ENCODE measurements around the gene STX1A. TPM values are rescaled to one million over a fixed set of nuclear protein-coding genes. Genes with fewer than 3 reads are reported as not detected.

The STX1A gene
- total RNA-seq, 4 donors from 2014 or later = 2.9 to 9.2 (median 4.6) TPM

DNA sequence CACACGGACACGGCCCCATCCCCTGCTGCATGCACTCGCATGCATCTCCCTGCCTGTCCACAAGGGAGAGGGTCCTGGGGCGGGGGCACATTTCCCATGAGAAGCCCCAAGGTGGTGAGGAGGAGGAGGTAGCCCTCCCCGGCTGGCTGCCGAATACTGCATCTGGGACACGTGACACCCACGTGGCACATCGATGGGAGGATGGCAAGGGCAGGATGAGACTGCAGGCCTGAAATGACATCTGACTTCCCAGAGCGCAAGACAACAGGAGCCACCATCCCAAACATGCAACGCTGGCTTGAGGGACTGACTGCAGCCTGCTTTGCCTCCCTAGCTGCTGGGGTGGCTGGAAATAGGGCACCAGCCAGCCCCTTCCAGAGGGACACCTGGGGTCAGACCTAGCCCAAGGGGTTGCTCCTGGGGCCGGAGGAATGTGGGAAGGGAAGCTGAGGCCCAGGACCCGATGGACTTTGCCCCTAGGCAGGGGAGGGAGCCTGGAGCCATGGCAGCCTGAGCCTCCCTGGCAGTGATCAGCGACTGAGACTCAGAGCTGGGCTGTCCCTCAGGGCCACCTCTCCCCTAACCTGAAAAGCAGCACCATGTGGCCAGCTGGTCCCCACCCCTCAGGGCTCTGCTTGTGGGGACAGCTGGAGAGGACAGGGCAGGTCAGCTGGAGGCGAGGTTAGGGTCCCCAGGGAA is 19.9 kb downstream of the STX1A start:
- TF ChIP-seq, protein P1, sequence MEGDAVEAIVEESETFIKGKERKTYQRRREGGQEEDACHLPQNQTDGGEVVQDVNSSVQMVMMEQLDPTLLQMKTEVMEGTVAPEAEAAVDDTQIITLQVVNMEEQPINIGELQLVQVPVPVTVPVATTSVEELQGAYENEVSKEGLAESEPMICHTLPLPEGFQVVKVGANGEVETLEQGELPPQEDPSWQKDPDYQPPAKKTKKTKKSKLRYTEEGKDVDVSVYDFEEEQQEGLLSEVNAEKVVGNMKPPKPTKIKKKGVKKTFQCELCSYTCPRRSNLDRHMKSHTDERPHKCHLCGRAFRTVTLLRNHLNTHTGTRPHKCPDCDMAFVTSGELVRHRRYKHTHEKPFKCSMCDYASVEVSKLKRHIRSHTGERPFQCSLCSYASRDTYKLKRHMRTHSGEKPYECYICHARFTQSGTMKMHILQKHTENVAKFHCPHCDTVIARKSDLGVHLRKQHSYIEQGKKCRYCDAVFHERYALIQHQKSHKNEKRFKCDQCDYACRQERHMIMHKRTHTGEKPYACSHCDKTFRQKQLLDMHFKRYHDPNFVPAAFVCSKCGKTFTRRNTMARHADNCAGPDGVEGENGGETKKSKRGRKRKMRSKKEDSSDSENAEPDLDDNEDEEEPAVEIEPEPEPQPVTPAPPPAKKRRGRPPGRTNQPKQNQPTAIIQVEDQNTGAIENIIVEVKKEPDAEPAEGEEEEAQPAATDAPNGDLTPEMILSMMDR (IDR thresholded peaks at IDR 0.05) = no peak
- no peak for TF ChIP-seq POLR2A (IDR thresholded peaks at IDR 0.05)
- H3K4me3 ChIP-seq (ENCODE audit: low read depth, poor library complexity, severe bottlenecking) = no peak overlapping the region
- intact Hi-C loops (cut with DNase I; ENCODE audit: low total_unique reads) = no loop called here
- DNase-seq (ENCODE audit: low spot score in 2 of 2) = no peak
- WGBS, 2 donors = 79 to 82% methylated on average over 8 to 13 of the region's 15 CpGs

DNA sequence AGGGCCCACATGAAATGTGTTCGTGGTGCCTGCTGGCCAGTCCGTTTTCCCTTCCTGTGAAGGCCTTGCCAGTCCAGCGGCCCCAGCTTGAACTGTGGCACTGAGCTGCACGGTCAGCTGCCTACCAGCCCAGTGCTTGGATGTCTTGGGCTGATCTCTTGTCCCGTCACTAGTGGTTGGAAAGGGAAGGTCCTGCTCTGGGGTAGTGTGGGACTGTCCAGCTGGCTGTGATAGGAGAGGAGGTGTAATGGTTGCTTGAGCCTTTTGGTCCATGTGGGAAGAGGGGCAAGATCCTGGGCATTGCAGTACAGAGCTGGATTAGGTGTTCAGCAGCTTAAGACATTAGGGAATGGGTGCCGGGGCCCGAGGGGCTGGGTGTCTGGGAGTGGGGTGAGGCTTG is 21.1 kb downstream of the STX1A start:
- TF ChIP-seq, protein P1 (IDR thresholded peaks at IDR 0.05) = no peak
- TF ChIP-seq POLR2A (IDR thresholded peaks at IDR 0.05) = no peak
- intact Hi-C loops (cut with DNase I; ENCODE audit: low total_unique reads) = no loop called here
- no peak overlapping the region for H3K4me3 ChIP-seq (ENCODE audit: low read depth, poor library complexity, severe bottlenecking)
- WGBS, 2 donors = 81 to 91% methylated on average over 7 of the region's 7 CpGs
- DNase-seq (ENCODE audit: low spot score in 2 of 2) = no peak

DNA sequence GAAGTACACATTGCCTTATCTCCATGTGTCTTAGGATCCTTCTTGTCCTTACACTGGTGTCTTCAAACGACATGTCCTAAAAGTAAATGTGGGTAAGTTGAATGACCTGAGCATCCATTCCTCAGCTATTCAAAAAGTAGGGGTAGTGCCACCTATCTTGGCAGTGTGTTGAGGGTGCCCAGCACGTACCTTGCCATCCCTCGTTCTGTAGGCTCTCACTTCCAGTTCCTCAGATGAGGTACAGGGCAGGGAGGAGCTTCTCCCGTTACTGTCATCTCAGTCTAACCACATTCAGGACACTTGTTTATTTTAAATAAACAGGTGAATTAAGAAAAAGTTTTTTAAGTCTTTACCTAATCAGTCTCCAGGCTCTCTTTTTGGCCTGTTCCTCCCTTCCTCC is 23.1 kb downstream of the STX1A start:
- TF ChIP-seq POLR2A (IDR thresholded peaks at IDR 0.05) = no peak
- TF ChIP-seq, protein P1 (IDR thresholded peaks at IDR 0.05) = no peak
- no peak for DNase-seq (ENCODE audit: low spot score in 2 of 2)
- H3K4me3 ChIP-seq (ENCODE audit: low read depth, poor library complexity, severe bottlenecking) = no peak overlapping the region
- WGBS, 2 donors = 85 to 90% methylated on average over 4 of the region's 4 CpGs
- intact Hi-C loops (cut with DNase I; ENCODE audit: low total_unique reads) = no loop called here

DNA sequence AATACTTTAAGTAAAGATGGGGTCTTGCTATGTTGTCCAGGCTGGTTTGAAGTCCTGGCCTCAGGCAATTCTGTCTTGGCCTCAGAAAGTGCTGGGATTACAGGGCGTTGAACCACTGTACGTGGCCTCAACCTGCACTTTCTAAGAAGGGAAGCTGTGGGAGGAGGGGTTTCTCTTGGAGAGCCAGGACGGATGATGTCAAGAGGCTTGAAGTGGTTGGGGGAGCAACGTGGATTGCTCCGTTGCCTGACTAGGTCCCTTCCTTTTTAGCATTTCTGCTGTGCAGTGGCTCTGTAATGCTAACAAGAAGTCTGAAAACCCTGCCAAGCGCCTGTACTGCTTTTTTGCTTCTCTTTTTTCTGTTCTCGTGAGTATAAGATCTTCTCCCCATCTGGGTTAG is 28.8 kb downstream of the STX1A start:
- intact Hi-C loops (cut with DNase I; ENCODE audit: low total_unique reads) = no loop called here
- WGBS, 2 donors = 84 to 87% methylated on average over 7 of the region's 7 CpGs
- TF ChIP-seq, protein P1 (IDR thresholded peaks at IDR 0.05) = no peak
- TF ChIP-seq POLR2A (IDR thresholded peaks at IDR 0.05) = no peak
- DNase-seq (ENCODE audit: low spot score in 2 of 2) = no peak
- no peak overlapping the region for H3K4me3 ChIP-seq (ENCODE audit: low read depth, poor library complexity, severe bottlenecking)

DNA sequence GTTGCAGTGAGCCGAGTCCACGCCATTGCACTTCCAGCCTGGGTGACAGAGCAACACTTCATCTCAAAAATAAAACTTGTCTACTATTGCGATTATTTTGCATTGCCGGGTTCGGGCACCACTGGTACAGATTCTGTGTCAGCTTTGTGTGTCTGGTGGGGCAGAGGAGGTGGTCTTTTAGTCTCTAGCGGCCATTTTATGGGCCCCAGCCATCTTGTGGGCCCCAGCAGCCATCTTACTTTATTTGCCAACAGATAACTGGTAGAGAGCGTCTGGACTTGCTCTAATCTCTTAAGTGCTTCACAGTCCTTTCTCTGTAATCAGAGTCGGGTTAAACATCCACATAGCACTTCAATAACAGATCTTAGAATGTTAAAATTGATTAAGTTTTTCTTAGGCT is 31.2 kb downstream of the STX1A start:
- TF ChIP-seq, protein P1 (IDR thresholded peaks at IDR 0.05) = no peak
- intact Hi-C loops (cut with DNase I; ENCODE audit: low total_unique reads) = no loop called here
- DNase-seq (ENCODE audit: low spot score in 2 of 2) = no peak
- H3K4me3 ChIP-seq (ENCODE audit: low read depth, poor library complexity, severe bottlenecking) = no peak overlapping the region
- WGBS, 2 donors = 95% methylated on average over 8 of the region's 8 CpGs

DNA sequence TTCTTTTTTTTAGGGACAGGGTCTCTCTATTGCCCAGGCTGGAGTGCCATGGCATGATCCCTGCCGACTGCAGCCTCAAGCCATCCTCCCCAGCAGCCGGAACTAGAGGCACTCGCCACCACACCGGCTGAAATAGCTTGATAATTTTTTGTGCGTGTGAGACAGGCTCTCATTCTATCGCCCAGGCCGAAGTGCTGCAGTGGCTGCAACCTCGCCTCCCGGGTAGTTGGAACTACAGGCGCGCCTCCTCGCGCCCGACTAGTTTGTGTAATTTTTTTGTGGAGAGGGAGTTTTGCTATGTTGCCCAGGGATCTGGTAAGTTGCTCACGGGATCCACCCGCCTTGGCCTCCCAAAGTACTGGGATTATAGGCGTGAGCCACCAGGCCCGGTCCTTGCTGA is 34.2 kb downstream of the STX1A start:
- intact Hi-C loops (cut with DNase I; ENCODE audit: low total_unique reads) = no loop called here
- DNase-seq (ENCODE audit: low spot score in 2 of 2) = no peak
- WGBS, 2 donors = 95 to 96% methylated on average over 18 of the region's 18 CpGs

More for the DNA sequence above, 34.2 kb downstream of the STX1A start:
- TF ChIP-seq POLR2A (IDR thresholded peaks at IDR 0.05) = no peak
- TF ChIP-seq, protein P1 (IDR thresholded peaks at IDR 0.05) = no peak
- H3K4me3 ChIP-seq (ENCODE audit: low read depth, poor library complexity, severe bottlenecking) = no peak overlapping the region
